Gastroesophageal sphincter (tissue), 3 donors: ENCODE data around the gene COL4A2.

ENCODE experiments used
- CTCF ChIP-seq, 4 experiments: fragments of 200-600 bp in 2 of 4; fragments of 450-650 bp in 2 of 4; sonication (generic) in 1 of 4; IDR thresholded peaks; one replicate each; pipeline ENCODE4 v1.5.1; 2017 to 2019; ENCODE audit warnings: antibody characterized with exemption in 4 of 4, mild to moderate bottlenecking in 2 of 4, moderate library complexity in 2 of 4
- POLR2A ChIP-seq, 2 donors: fragments of 450-650 bp; IDR thresholded peaks; one replicate each; pipeline ENCODE4 v1.6.1; 2017; ENCODE audit warnings: antibody characterized with exemption in 2 of 2, mild to moderate bottlenecking in 2 of 2, moderate library complexity in 1 of 2

GRCh38 chr13:110438211-110438610 lies 131.1 kb downstream of the COL4A2 start:
- TF ChIP-seq POLR2A (IDR thresholded peaks at IDR 0.05) = no peak
- no peak for TF ChIP-seq CTCF (IDR thresholded peaks at IDR 0.05)
